HFFc6 (cell line): ENCODE measurements around the gene OR8H3. TPM values are rescaled to one million over a fixed set of nuclear protein-coding genes. Genes with fewer than 3 reads are reported as not detected.
"Not testable (repeated sequence)": the region's sequence is repeated elsewhere in the genome, so short reads cannot be mapped to it uniquely, and the experiment has no call there.

Experiments used
- DNase-seq: peaks from one replicate; pipeline ENCODE4 v3.0.0-alpha.2; 2018
- H3K27ac Mint-ChIP-seq: 2 replicates; pipeline ENCODE4 v1.8.0; 2020; ENCODE audit warnings: mild to moderate bottlenecking, mixed read lengths
- H3K27me3 Mint-ChIP-seq: 2 replicates; pipeline ENCODE4 v1.8.0; 2021; ENCODE audit warnings: mild to moderate bottlenecking, moderate library complexity, mixed read lengths; ENCODE audit not compliant: insufficient read depth
- H3K36me3 Mint-ChIP-seq: 2 replicates; pipeline ENCODE4 v1.8.0; 2021; ENCODE audit warnings: low read depth, mixed read lengths
- H3K4me1 Mint-ChIP-seq: 2 replicates; pipeline ENCODE4 v1.8.0; 2020; ENCODE audit warnings: low read depth, mixed read lengths
- H3K4me3 Mint-ChIP-seq: 2 replicates; pipeline ENCODE4 v1.8.0; 2020; ENCODE audit warnings: mild to moderate bottlenecking, moderate library complexity, mixed read lengths
- H3K9me3 Mint-ChIP-seq: 2 replicates; pipeline ENCODE4 v1.8.0; 2020; ENCODE audit warnings: mild to moderate bottlenecking, mixed read lengths
- long read RNA-seq: library from polyadenylated mRNA; unstranded; transcript quantifications from one replicate; pipeline ENCODE4 v2.0.0, GENCODE V29; 2019
- total RNA-seq, 6 experiments: library from RNA; stranded (reverse); fragmentation: NEBNext Ultra II Directional; extraction: Animal tissue kit (Norgen Biotek cat#: 25700); gene quantifications; 2 replicates in 1 of 6; 3 replicates in 5 of 6; pipeline ENCODE4 v1.2.3, GENCODE V29; 2021
- TF ChIP-seq, protein P1 (sequence below): fragments of 200-600 bp; sonication (generic); IDR thresholded peaks from 2 replicates; pipeline ENCODE4 v1.5.0; 2021; ENCODE audit warnings: antibody characterized with exemption, mild to moderate bottlenecking

The OR8H3 gene, protein sequence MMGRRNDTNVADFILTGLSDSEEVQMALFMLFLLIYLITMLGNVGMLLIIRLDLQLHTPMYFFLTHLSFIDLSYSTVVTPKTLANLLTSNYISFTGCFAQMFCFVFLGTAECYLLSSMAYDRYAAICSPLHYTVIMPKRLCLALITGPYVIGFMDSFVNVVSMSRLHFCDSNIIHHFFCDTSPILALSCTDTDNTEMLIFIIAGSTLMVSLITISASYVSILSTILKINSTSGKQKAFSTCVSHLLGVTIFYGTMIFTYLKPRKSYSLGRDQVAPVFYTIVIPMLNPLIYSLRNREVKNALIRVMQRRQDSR
- not detected for total RNA-seq
- long read RNA-seq: 0 reads

DNA sequence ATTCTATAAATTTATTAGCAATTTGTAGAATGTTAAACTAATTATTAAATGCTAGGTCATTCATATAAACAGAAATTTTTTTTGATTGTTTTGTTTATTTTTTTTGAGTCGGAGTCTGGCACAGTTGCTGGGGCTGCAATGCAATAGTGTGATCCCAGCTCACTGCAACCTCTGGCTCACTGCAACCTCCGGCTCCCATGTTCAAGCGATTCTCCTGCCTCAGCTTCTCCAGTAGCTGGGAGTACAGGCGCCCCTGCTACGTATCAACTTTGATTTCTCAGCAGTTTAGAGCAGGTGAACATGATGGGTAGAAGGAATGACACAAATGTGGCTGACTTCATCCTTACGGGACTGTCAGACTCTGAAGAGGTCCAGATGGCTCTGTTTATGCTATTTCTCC, at the start of gene OR8H3:
TSS of gene OR8H3 (plus strand) at position 301 of the 400 bp plus-strand sequence. CDS start at position 301, 0 bp downstream.
- TF ChIP-seq, protein P1, sequence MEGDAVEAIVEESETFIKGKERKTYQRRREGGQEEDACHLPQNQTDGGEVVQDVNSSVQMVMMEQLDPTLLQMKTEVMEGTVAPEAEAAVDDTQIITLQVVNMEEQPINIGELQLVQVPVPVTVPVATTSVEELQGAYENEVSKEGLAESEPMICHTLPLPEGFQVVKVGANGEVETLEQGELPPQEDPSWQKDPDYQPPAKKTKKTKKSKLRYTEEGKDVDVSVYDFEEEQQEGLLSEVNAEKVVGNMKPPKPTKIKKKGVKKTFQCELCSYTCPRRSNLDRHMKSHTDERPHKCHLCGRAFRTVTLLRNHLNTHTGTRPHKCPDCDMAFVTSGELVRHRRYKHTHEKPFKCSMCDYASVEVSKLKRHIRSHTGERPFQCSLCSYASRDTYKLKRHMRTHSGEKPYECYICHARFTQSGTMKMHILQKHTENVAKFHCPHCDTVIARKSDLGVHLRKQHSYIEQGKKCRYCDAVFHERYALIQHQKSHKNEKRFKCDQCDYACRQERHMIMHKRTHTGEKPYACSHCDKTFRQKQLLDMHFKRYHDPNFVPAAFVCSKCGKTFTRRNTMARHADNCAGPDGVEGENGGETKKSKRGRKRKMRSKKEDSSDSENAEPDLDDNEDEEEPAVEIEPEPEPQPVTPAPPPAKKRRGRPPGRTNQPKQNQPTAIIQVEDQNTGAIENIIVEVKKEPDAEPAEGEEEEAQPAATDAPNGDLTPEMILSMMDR: no peak
- H3K36me3 Mint-ChIP-seq: no peaks in the 10 kb centered on the region
- H3K9me3 Mint-ChIP-seq: peaks cover 18% of the 10 kb centered on the region
- no peaks in the 10 kb centered on the region; the same call in 1 of the 2 replicates for H3K27me3 Mint-ChIP-seq
- DNase-seq: no peak
- H3K4me1 Mint-ChIP-seq: no peaks in the 10 kb centered on the region
- no peak within 1 kb of the TSS for H3K4me3 Mint-ChIP-seq
- H3K27ac Mint-ChIP-seq: no peak within 1 kb of the TSS

DNA sequence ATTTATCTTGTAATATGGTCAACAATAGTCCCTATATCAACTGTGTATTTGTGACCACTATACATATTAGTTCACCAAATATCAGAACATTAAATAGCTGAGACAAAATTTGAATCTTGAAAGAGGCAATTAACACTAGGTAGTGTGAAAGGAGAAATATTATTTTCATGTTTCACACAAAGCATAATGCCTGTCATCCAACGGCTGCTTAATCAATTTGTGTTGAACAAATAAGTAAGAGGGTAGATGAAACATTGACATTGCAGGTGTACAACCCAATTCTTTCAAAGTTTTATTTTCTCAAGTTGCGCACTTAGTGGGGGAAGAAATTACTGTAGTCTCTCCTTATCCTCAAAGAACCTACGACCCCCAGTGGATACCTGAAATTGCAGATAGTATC, 32.5 kb upstream of the OR8H3 start:
- Mint-ChIP-seq H3K4me1 (no peaks in the 10 kb centered on the region), H3K9me3 (peaks cover 15% of the 10 kb centered on the region), H3K27me3 (no peaks in the 10 kb centered on the region), H3K4me3 (no peak overlapping the region), H3K27ac (no peak overlapping the region), H3K36me3 (no peaks in the 10 kb centered on the region)
- TF ChIP-seq, protein P1: no peak
- DNase-seq: no peak

DNA sequence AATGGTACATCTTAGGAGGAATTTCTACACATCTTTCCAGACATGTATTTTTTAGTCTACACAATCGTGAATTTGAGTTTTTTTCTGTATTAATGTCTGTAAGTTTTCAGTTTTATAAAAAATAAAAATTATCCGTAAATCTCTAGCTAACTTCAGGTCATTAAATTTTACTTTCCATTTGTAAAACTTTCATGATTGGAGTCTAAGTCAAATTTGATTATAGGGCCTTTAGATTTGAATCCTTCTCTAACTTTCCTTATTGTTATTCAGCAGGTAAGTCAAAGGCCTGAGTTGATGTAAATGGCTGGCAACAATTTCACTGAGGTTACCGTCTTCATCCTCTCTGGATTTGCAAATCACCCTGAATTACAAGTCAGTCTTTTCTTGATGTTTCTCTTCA, 29.2 kb upstream of the OR8H3 start, which contains the start of gene OR8I2:
TSS of gene OR8I2 (plus strand) at position 301 of the 400 bp plus-strand sequence. CDS start at position 301, 0 bp downstream.
- Mint-ChIP-seq H3K36me3 (no peaks in the 10 kb centered on the region), H3K27ac (no peak within 1 kb of the TSS), H3K9me3 (peaks cover 10% of the 10 kb centered on the region), H3K4me3 (no peak within 1 kb of the TSS), H3K4me1 (no peaks in the 10 kb centered on the region), H3K27me3 (no peaks in the 10 kb centered on the region)
- DNase-seq: no peak
- TF ChIP-seq, protein P1: no peak

DNA sequence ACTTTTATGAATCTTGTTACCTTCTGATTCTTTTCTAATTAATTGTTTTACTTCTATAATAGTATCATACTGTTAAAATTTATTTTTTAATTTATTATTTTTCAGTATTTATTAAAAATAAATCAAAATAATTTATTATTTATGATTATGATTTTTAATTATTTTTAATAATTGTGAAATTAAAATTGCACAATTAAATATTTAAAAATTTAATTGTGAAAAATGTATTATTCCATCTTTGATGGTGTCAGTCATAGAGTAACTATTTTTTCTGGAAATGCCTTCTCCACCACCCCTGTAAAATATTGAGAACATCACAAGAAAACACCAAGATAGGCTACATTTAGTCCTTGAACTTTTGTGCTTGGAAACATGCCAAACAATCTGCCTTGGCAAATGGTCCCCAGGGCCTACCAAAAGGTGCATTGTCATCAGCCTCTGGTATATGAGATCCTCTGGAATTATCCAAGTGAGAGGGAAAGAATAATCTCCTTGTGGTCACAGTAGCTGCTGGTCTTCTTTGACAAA, 18.9 kb upstream of the OR8H3 start, which contains the start of gene OR8H2:
TSS of gene OR8H2 (plus strand) at position 478 of the 528 bp plus-strand sequence. CDS start 1,356 bp downstream, outside the sequence.
- H3K9me3 Mint-ChIP-seq: peaks cover 19% of the 10 kb centered on the region
- H3K4me3 Mint-ChIP-seq: no peak within 1 kb of the TSS
- H3K4me1 Mint-ChIP-seq: no peaks in the 10 kb centered on the region
- no peaks in the 10 kb centered on the region for H3K27me3 Mint-ChIP-seq
- DNase-seq: no peak
- no peak within 1 kb of the TSS for H3K27ac Mint-ChIP-seq
- TF ChIP-seq, protein P1: no peak
- no peaks in the 10 kb centered on the region for H3K36me3 Mint-ChIP-seq

DNA sequence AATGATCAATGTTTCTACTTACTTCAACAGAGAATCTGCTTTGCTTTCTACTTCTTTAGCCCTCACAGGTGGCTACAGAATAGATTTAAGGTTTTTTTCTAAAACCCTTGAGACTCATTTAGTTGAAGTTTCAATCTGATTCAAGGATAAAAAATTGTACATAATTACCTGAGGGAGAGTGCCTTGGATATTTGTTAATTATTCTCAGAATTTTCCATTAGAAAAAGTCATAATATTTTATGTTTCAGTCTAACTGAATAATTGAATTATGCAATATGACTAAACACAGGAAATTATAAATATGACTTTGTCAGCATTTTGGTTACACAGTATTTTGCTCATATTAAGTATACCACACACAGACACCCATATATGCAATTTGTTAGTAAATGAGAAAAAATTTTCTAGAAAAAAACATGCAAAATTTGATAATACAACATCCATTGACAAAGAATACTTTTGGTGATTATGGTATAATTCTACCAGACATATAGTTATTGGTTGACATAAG, 18.0 kb downstream of the OR8H3 start, which contains the start of gene OR8J3:
TSS of gene OR8J3 (minus strand) at position 51 of the 511 bp plus-strand sequence. CDS start 2,483 bp downstream, outside the sequence.
- Mint-ChIP-seq H3K27ac (no peak within 1 kb of the TSS), H3K4me1 (no peaks in the 10 kb centered on the region), H3K9me3 (peaks cover 36% of the 10 kb centered on the region), H3K4me3 (no peak within 1 kb of the TSS), H3K36me3 (peaks cover 3% of the 10 kb centered on the region; the same call in 1 of the 2 replicates), H3K27me3 (no peaks in the 10 kb centered on the region; the same call in 1 of the 2 replicates)
- TF ChIP-seq, protein P1: no peak
- no peak for DNase-seq

DNA sequence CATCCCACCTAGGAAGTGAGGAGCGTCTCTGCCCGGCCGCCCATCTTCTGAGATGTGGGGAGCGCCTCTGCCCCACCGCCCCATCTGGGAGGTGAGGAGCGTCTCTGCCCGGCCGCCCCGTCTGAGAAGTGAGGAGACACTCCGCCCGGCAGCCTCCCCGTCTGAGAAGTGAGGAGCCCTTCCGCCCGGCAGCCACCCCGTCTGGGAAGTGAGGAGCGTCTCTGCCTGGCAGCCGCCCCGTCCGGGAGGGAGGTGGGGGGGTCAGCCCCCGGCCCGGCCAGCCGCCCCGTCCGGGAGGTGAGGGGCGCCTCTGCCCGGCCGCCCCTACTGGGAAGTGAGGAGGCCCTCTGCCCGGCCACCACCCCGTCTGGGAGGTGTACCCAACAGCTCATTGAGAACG, 21.5 kb downstream of the OR8H3 start:
- peaks cover 33% of the 10 kb centered on the region for H3K9me3 Mint-ChIP-seq
- not testable (repeated sequence) for DNase-seq, H3K4me3 Mint-ChIP-seq, H3K27me3 Mint-ChIP-seq, H3K4me1 Mint-ChIP-seq, H3K27ac Mint-ChIP-seq, H3K36me3 Mint-ChIP-seq
